Stomach (tissue), 9 donors: ENCODE results near the gene RAPGEFL1. TPM values are rescaled to one million over a fixed set of nuclear protein-coding genes. Genes with fewer than 3 reads are reported as not detected.

Experiments
- DNase-seq, 2 donors: peaks; one replicate each; pipeline versions ENCODE4 v3.0.0 to v3.0.0-alpha.2; 2013 to 2019
- H3K27ac ChIP-seq, 5 donors: fragments of 200-600 bp in 4 of 5; sonication (generic) in 4 of 5; one replicate each; pipeline ENCODE4 v1.5.1; 2013 to 2019; ENCODE audit warnings: mild to moderate bottlenecking in 1 of 5, moderate library complexity in 1 of 5
- H3K27me3 ChIP-seq, 3 donors: fragments of 200-600 bp; sonication (generic); one replicate each; pipeline ENCODE4 v1.5.1; 2017 to 2019; ENCODE audit warnings: mixed run types in 1 of 3
- H3K36me3 ChIP-seq, 4 donors: fragments of 200-600 bp; sonication (generic); 1 replicate in 3 of 4; 2 replicates in 1 of 4; pipeline ENCODE4 v1.5.1; 2016 to 2019
- H3K4me1 ChIP-seq, 4 donors: fragments of 200-600 bp; sonication (generic); one replicate each; pipeline ENCODE4 v1.5.1; 2016 to 2019
- H3K4me3 ChIP-seq, 4 donors: fragments of 200-600 bp; sonication (generic) in 3 of 4; one replicate each; pipeline ENCODE4 v1.5.1; 2016 to 2019; ENCODE audit warnings: mild to moderate bottlenecking in 1 of 4
- H3K9me3 ChIP-seq, 4 donors: fragments of 200-600 bp; sonication (generic); one replicate each; pipeline ENCODE4 v1.5.1; 2016 to 2019
- CTCF ChIP-seq, 7 experiments: fragments of 450-650 bp in 4 of 7; fragments of 200-600 bp in 3 of 7; sonication (generic) in 3 of 7; IDR thresholded peaks; one replicate each; pipeline ENCODE4 v1.5.1; 2016 to 2019; ENCODE audit warnings: antibody characterized with exemption in 7 of 7, control low read depth in 2 of 7, mild to moderate bottlenecking in 1 of 7
- EP300 ChIP-seq: sonication (generic); formaldehyde crosslinking; IDR thresholded peaks from one replicate; pipeline ENCODE4 v1.6.1; 2017; ENCODE audit warnings: antibody characterized with exemption
- POLR2A ChIP-seq, 4 donors: fragments of 450-650 bp; IDR thresholded peaks; one replicate each; pipeline ENCODE4 v1.6.1; 2016; ENCODE audit warnings: antibody characterized with exemption in 4 of 4, control low read depth in 2 of 4, mild to moderate bottlenecking in 1 of 4, moderate library complexity in 1 of 4
- POLR2AphosphoS5 ChIP-seq, 3 donors: sonication (generic); formaldehyde crosslinking; IDR thresholded peaks; one replicate each; pipeline ENCODE4 v1.6.1; 2016; ENCODE audit warnings: antibody characterized with exemption in 3 of 3
- WGBS, 5 donors: extraction: QIAGEN DNeasy Blood & Tissue Kit in 3 of 5; methylation state at CpG; one replicate each; pipeline versions ENCODE4 v1.1.5 to v1.1.7; 2013 to 2018; 5-methylcytosine and 5-hydroxymethylcytosine counted together
- intact Hi-C: fragments of 100-400 bp; cut with DNase I; formaldehyde crosslinking; loops from one replicate; pipeline ENCODE4 v1.15.1; 2023; ENCODE audit warnings: low total_unique reads
- polyA plus RNA-seq, 3 donors: library from polyadenylated mRNA; stranded (reverse); fragments of 200-250 nt; gene quantifications; one replicate each; pipeline ENCODE4 v1.2.3, GENCODE V29; 2013
- total RNA-seq, 5 donors: library from RNA; depleted of rRNA; stranded (reverse); fragments of >200 nt; gene quantifications; one replicate each; pipeline versions ENCODE4 v1.1.0 to v1.2.3, GENCODE V29; 2014 to 2016
- donor health status: healthy with polysubstance abuse.
- donor health status: Bipolar disorder and iron deficiency.
- donor health status: healthy.

The RAPGEFL1 gene
- total and polyA plus RNA-seq, 8 donors, result 5.2 to 294 (median 24.6) TPM

- no peak for TF ChIP-seq POLR2A (IDR thresholded peaks at IDR 0.05)
- no peak for TF ChIP-seq POLR2AphosphoS5 (IDR thresholded peaks at IDR 0.05)
- TF ChIP-seq EP300, result no peak
- no peak for TF ChIP-seq CTCF (IDR thresholded peaks at IDR 0.05)
- Histone ChIP-seq H3K27ac (no peak overlapping the region), H3K4me3 (no peak overlapping the region), H3K9me3 (no peaks in the 10 kb centered on the region), H3K36me3 (peaks cover 19 to 96% (median 94%) of the 10 kb centered on the region in 4 donors), H3K4me1 (peaks cover 0 to 62% (median 25%) of the 10 kb centered on the region in 4 donors), H3K27me3 (no peaks in the 10 kb centered on the region)
- intact Hi-C loops, result no loop called here
- WGBS, 5 donors, result 81 to 93% (median 85%) methylated on average over 3 of the region's 3 CpGs
- no peak for DNase-seq
These were observed 28.7 kb upstream of the RAPGEFL1 start for GRCh38 chr17:40148527-40148926.

GRCh38 chr17:40150276-40150675 is 27.0 kb upstream of the RAPGEFL1 start:
- H3K36me3 ChIP-seq, result peaks cover 20 to 98% (median 96%) of the 10 kb centered on the region in 4 donors
- no peaks in the 10 kb centered on the region for H3K9me3 ChIP-seq
- H3K4me3 ChIP-seq, result no peak overlapping the region
- no peaks in the 10 kb centered on the region for H3K27me3 ChIP-seq
- TF ChIP-seq EP300 (no peak), CTCF (IDR thresholded peaks at IDR 0.05) (no peak), POLR2A (IDR thresholded peaks at IDR 0.05) (no peak)
- H3K4me1 ChIP-seq, result peaks cover 0 to 66% (median 29%) of the 10 kb centered on the region in 4 donors
- 68 to 84% (median 79%) methylated on average over 4 of the region's 4 CpGs for WGBS, 5 donors
- no peak for DNase-seq
- no peak overlapping the region for H3K27ac ChIP-seq
- intact Hi-C loops, result loop anchor here (10.0 kb wide), 1 partner anchor 115 kb away; no protein-coding TSS in a partner anchor

- DNase-seq, result no peak
- H3K36me3 ChIP-seq, result peaks cover 16 to 98% (median 95%) of the 10 kb centered on the region in 4 donors
- H3K4me3 ChIP-seq, result no peak overlapping the region
- no peaks in the 10 kb centered on the region for H3K27me3 ChIP-seq
- intact Hi-C loops, result loop anchor here (10.0 kb wide), 1 partner anchor 117 kb away; no protein-coding TSS in a partner anchor
- H3K27ac ChIP-seq, result peak overlapping the region in 1 of 5 donors; percentile 8
- H3K4me1 ChIP-seq, result peaks cover 0 to 63% (median 31%) of the 10 kb centered on the region in 4 donors
- WGBS, 5 donors, result 54 to 71% (median 58%) methylated on average over 7 of the region's 7 CpGs
- no peaks in the 10 kb centered on the region for H3K9me3 ChIP-seq
- TF ChIP-seq POLR2A (IDR thresholded peaks at IDR 0.05) (no peak), POLR2AphosphoS5 (IDR thresholded peaks at IDR 0.05) (no peak), CTCF (IDR thresholded peaks at IDR 0.05) (no peak), EP300 (no peak)
These were observed 25.8 kb upstream of the RAPGEFL1 start for GRCh38 chr17:40151414-40151963.

DNA sequence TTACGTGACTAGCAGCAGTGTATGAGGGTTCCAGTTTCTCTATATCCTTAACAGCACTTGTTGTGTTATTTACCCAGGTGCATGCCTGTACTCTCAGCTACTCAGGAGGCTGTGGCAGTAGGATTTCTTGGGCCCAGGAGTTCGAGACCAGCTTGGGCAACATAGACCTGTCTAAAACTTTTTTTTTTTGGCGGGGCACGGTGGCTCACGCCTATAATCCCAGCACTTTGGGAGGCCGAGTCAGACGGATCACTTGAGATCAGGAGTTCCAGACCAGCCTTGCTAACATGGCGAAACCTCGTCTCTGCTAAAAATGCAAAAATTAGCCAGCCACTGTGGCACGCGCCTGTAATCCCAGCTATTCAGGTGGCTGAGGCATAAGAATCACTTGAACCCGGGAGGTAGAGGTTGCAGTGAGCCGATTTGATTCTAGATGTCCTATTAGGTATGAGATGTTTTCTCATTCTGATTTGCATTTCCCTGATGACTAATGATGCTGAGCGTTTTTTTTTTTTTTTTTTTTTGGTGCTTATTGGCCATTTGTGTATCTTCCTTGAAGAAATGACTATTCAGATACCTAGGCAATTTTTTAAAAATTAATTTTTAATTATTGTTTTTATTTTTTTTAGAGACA is 23.6 kb upstream of the RAPGEFL1 start:
- H3K9me3 ChIP-seq, result no peaks in the 10 kb centered on the region
- TF ChIP-seq EP300 (no peak), POLR2A (IDR thresholded peaks at IDR 0.05) (no peak), CTCF (IDR thresholded peaks at IDR 0.05) (no peak), POLR2AphosphoS5 (IDR thresholded peaks at IDR 0.05) (no peak)
- intact Hi-C loops, result loop anchor here (10.0 kb wide), 1 partner anchor 119 kb away; no protein-coding TSS in a partner anchor
- peaks cover 0 to 66% (median 32%) of the 10 kb centered on the region in 4 donors for H3K4me1 ChIP-seq
- no peak for DNase-seq
- H3K4me3 ChIP-seq, result no peak overlapping the region
- H3K27me3 ChIP-seq, result no peaks in the 10 kb centered on the region
- WGBS, 5 donors, result 83 to 91% (median 89%) methylated on average over 14 of the region's 14 CpGs
- H3K27ac ChIP-seq, result peak overlapping the region in 2 of 5 donors; percentile 17 to 30
- peaks cover 17 to 80% (median 77%) of the 10 kb centered on the region in 4 donors for H3K36me3 ChIP-seq
